H1 (cell line): ENCODE data around the gene EDEM2. TPM values are rescaled to one million over a fixed set of nuclear protein-coding genes. Genes with fewer than 3 reads are reported as not detected.

Experiments used
- CTCF ChIA-PET: fragments of 300-600 bp; sonication (Branson Sonifier 250); formaldehyde crosslinking; loops from one replicate; lab custom pipeline; 2021; ENCODE audit not compliant: partially characterized antibody; lab: Charles Lee
- POLR2A ChIA-PET: fragments of 300-600 bp; sonication (Branson Sonifier 250); formaldehyde crosslinking; loops from one replicate; lab custom pipeline; 2021; ENCODE audit warnings: inconsistent platforms; ENCODE audit not compliant: partially characterized antibody; lab: Charles Lee
- DNase-seq, 2 experiments: peaks; one replicate each; pipeline versions ENCODE4 v3.0.0 to v3.0.0-alpha.2; 2010 to 2022; ENCODE audit warnings: low spot score in 2 of 2, low read depth in 1 of 2, mixed read lengths in 1 of 2
- FAIRE-seq: peaks from 2 replicates; lab custom pipeline; 2011; peaks lifted over from hg19 to GRCh38; lab: Jason Lieb, UNC
- H2AFZ ChIP-seq: 2 replicates; pipeline ENCODE4 v1.8.1; 2012; ENCODE audit warnings: low read length, inconsistent platforms
- H2AK5ac ChIP-seq: 2 replicates; pipeline ENCODE4 v1.6.1; 2013; ENCODE audit warnings: low read depth, low read length
- H2BK120ac ChIP-seq: replicated peaks from 2 replicates; pipeline ENCODE3; 2013; ENCODE audit warnings: low read depth, low read length, inconsistent platforms
- H2BK12ac ChIP-seq: 2 replicates; pipeline ENCODE4 v1.6.1; 2013; ENCODE audit warnings: low read depth, low read length
- H2BK15ac ChIP-seq: 2 replicates; pipeline ENCODE4 v1.6.1; 2013; ENCODE audit warnings: low read length
- H2BK20ac ChIP-seq: 2 replicates; pipeline ENCODE4 v1.6.1; 2013; ENCODE audit warnings: low read length
- H2BK5ac ChIP-seq: 2 replicates; pipeline ENCODE4 v1.6.1; 2013; ENCODE audit warnings: low read depth, low read length
- H3K14ac ChIP-seq: 2 replicates; pipeline ENCODE4 v1.6.1; 2013; ENCODE audit warnings: inconsistent platforms; ENCODE audit not compliant: insufficient read length
- H3K18ac ChIP-seq: 2 replicates; pipeline ENCODE4 v1.6.1; 2013; ENCODE audit warnings: low read length; ENCODE audit errors: extremely low read depth
- H3K23ac ChIP-seq: 2 replicates; pipeline ENCODE4 v1.6.1; 2013; ENCODE audit warnings: inconsistent platforms; ENCODE audit not compliant: insufficient read length
- H3K23me2 ChIP-seq: 2 replicates; pipeline ENCODE4 v1.6.1; 2013; ENCODE audit warnings: low read depth, low read length
- H3K27ac ChIP-seq: 2 replicates; pipeline ENCODE4 v1.6.1; 2011; ENCODE audit warnings: low read depth, low read length, inconsistent platforms
- H3K27me3 ChIP-seq, 4 experiments: replicated peaks in 1 of 4; 1 replicate in 1 of 4; 2 replicates in 3 of 4; pipeline versions ENCODE4 v1.6.1 to v1.8.1; 2011 to 2013; ENCODE audit warnings: low read length in 3 of 4, mild to moderate bottlenecking in 3 of 4, inconsistent platforms in 2 of 4, mixed read lengths in 2 of 4, moderate library complexity in 1 of 4; ENCODE audit not compliant: control insufficient read depth in 3 of 4, insufficient read depth in 3 of 4; ENCODE audit errors: extremely low read depth in 1 of 4
- H3K36me3 ChIP-seq, 4 experiments: 2 replicates each; pipeline versions ENCODE4 v1.6.1 to v1.8.1; 2011 to 2013; ENCODE audit warnings: mild to moderate bottlenecking in 4 of 4, low read length in 3 of 4, moderate library complexity in 2 of 4, control low read depth in 1 of 4, inconsistent platforms in 1 of 4; ENCODE audit not compliant: insufficient read depth in 4 of 4, control insufficient read depth in 2 of 4
- H3K4ac ChIP-seq: replicated peaks from 2 replicates; pipeline ENCODE3; 2013; ENCODE audit warnings: low read length, low read depth, mixed read lengths, inconsistent platforms; ENCODE audit not compliant: insufficient read length
- H3K4me1 ChIP-seq, 4 experiments: replicated peaks in 1 of 4; 1 replicate in 1 of 4; 2 replicates in 3 of 4; pipeline versions ENCODE4 v1.6.1 to v1.8.1; 2011 to 2013; ENCODE audit warnings: low read length in 3 of 4, inconsistent platforms in 2 of 4, mixed read lengths in 1 of 4; ENCODE audit not compliant: insufficient read depth in 4 of 4, control insufficient read depth in 3 of 4
- H3K4me2 ChIP-seq, 2 experiments: 2 replicates each; pipeline versions ENCODE4 v1.6.1 to v1.8.1; 2011 to 2013; ENCODE audit warnings: low read depth in 2 of 2, low read length in 2 of 2, control low read depth in 1 of 2, inconsistent platforms in 1 of 2, mild to moderate bottlenecking in 1 of 2; ENCODE audit not compliant: insufficient read depth in 1 of 2
- H3K4me3 ChIP-seq, 4 experiments: fragments of 200-600, 300-600 bp in 1 of 4; sonication (generic), shearing (Covaris generic), sonication (Bioruptor Twin) in 1 of 4; 2 replicates each; pipeline versions ENCODE4 v1.5.1 to v1.8.1; 2011 to 2016; ENCODE audit warnings: low read length in 4 of 4, low read depth in 3 of 4, control low read depth in 2 of 4, inconsistent platforms in 2 of 4, mild to moderate bottlenecking in 2 of 4, mixed read lengths in 1 of 4, moderate library complexity in 1 of 4; ENCODE audit not compliant: insufficient read depth in 2 of 4; ENCODE audit errors: extremely low read depth in 1 of 4
- H3K56ac ChIP-seq: replicated peaks from 2 replicates; pipeline ENCODE3; 2013; ENCODE audit warnings: low read depth, mild to moderate bottlenecking, mixed read lengths, low read length, inconsistent platforms; ENCODE audit not compliant: insufficient read length
- H3K79me1 ChIP-seq: 2 replicates; pipeline ENCODE4 v1.6.1; 2013; ENCODE audit warnings: low read depth, low read length, control low read depth
- H3K79me2 ChIP-seq, 2 experiments: 2 replicates each; pipeline versions ENCODE4 v1.6.1 to v1.8.1; 2012 to 2013; ENCODE audit warnings: low read length in 2 of 2, mild to moderate bottlenecking in 2 of 2, inconsistent platforms in 1 of 2; ENCODE audit not compliant: insufficient read depth in 2 of 2, control insufficient read depth in 1 of 2
- H3K9ac ChIP-seq, 4 experiments: replicated peaks in 1 of 4; 1 replicate in 1 of 4; 2 replicates in 3 of 4; pipeline versions ENCODE4 v1.6.1 to v1.8.1; 2011 to 2013; ENCODE audit warnings: low read depth in 3 of 4, low read length in 3 of 4, control low read depth in 2 of 4, mild to moderate bottlenecking in 2 of 4, moderate library complexity in 2 of 4, inconsistent platforms in 1 of 4; ENCODE audit errors: extremely low read depth in 1 of 4
- H3K9me3 ChIP-seq, 2 experiments: 2 replicates each; pipeline versions ENCODE4 v1.6.1 to v1.8.1; 2012 to 2013; ENCODE audit warnings: mild to moderate bottlenecking in 2 of 2, moderate library complexity in 2 of 2, control low read depth in 1 of 2, inconsistent platforms in 1 of 2, low read depth in 1 of 2, low read length in 1 of 2, mixed read lengths in 1 of 2; ENCODE audit not compliant: insufficient read depth in 2 of 2
- H4K20me1 ChIP-seq, 2 experiments: replicated peaks in 1 of 2; 2 replicates each; pipeline versions ENCODE3 to v1.8.1; 2011 to 2013; ENCODE audit warnings: inconsistent platforms in 2 of 2, low read length in 2 of 2, mild to moderate bottlenecking in 1 of 2; ENCODE audit not compliant: insufficient read depth in 2 of 2, control insufficient read depth in 1 of 2
- H4K5ac ChIP-seq: 2 replicates; pipeline ENCODE4 v1.6.1; 2013; ENCODE audit warnings: low read length, low read depth, mixed read lengths, inconsistent platforms; ENCODE audit not compliant: insufficient read length
- H4K8ac ChIP-seq: 2 replicates; pipeline ENCODE4 v1.8.0; 2013; ENCODE audit warnings: mild to moderate bottlenecking, moderate library complexity, low read length, inconsistent platforms; ENCODE audit not compliant: insufficient read depth; ENCODE audit errors: extremely low read depth
- H4K91ac ChIP-seq: replicated peaks from 2 replicates; pipeline ENCODE3; 2013; ENCODE audit warnings: low read length, mixed read lengths, inconsistent platforms; ENCODE audit not compliant: insufficient read length
- EGR1 ChIP-seq: IDR thresholded peaks from 2 replicates; pipeline ENCODE4 v1.6.1; 2011; ENCODE audit warnings: low read depth, low read length, borderline replicate concordance
- EZH2 ChIP-seq: fragments of 200-600 bp; sonication (generic); IDR thresholded peaks from 2 replicates; pipeline ENCODE4 v1.7.1; 2012; ENCODE audit warnings: low read depth, mild to moderate bottlenecking, moderate library complexity, low read length, inconsistent platforms; ENCODE audit not compliant: severe bottlenecking
- HDAC2 ChIP-seq, 2 experiments: fragments of 300-600 bp in 1 of 2; sonication (generic) in 1 of 2; IDR thresholded peaks; 2 replicates each; pipeline ENCODE4 v1.6.1; 2011 to 2012; ENCODE audit warnings: low read depth in 2 of 2, low read length in 2 of 2, mild to moderate bottlenecking in 2 of 2, moderate library complexity in 2 of 2, borderline replicate concordance in 1 of 2, inconsistent platforms in 1 of 2
- JUN ChIP-seq: IDR thresholded peaks from 2 replicates; pipeline ENCODE4 v1.6.1; 2011; ENCODE audit warnings: low read depth, mild to moderate bottlenecking, improper control_type of control experiment, low read length
- KDM1A ChIP-seq: fragments of 200-600, 300-600 bp; sonication (generic); IDR thresholded peaks from 2 replicates; pipeline ENCODE4 v1.7.1; 2016; ENCODE audit warnings: mild to moderate bottlenecking, low read length, borderline replicate concordance
- KDM5A ChIP-seq: fragments of 200-600 bp; IDR thresholded peaks from 2 replicates; pipeline ENCODE4 v1.7.1; 2012; ENCODE audit warnings: mild to moderate bottlenecking, low read length, inconsistent platforms, mixed read lengths
- NANOG ChIP-seq: IDR thresholded peaks from 2 replicates; pipeline ENCODE4 v1.6.1; 2011; ENCODE audit warnings: low read length, low read depth, mild to moderate bottlenecking, inconsistent platforms; ENCODE audit not compliant: insufficient read depth, poor library complexity, severe bottlenecking
- POLR2A ChIP-seq, 2 experiments: IDR thresholded peaks; 1 replicate in 1 of 2; 2 replicates in 1 of 2; pipeline ENCODE4 v1.6.1; 2011; ENCODE audit warnings: low read depth in 2 of 2, low read length in 2 of 2, mild to moderate bottlenecking in 2 of 2; ENCODE audit errors: control extremely low read depth in 1 of 2
- RAD21 ChIP-seq, 2 experiments: IDR thresholded peaks in 1 of 2; conservative IDR thresholded peaks in 1 of 2; 2 replicates each; pipeline ENCODE4 v1.6.1; 2011; ENCODE audit warnings: low read depth in 2 of 2, low read length in 2 of 2, improper control_type of control experiment in 1 of 2, inconsistent platforms in 1 of 2, mild to moderate bottlenecking in 1 of 2, moderate library complexity in 1 of 2
- SIN3A ChIP-seq, 2 experiments: IDR thresholded peaks in 1 of 2; conservative IDR thresholded peaks in 1 of 2; 2 replicates each; pipeline ENCODE4 v1.6.1; 2011 to 2012; ENCODE audit warnings: low read length in 2 of 2, improper control_type of control experiment in 1 of 2, low read depth in 1 of 2, mild to moderate bottlenecking in 1 of 2
- SRF ChIP-seq: IDR thresholded peaks from 2 replicates; pipeline ENCODE4 v1.6.1; 2011; ENCODE audit warnings: mild to moderate bottlenecking, low read depth, low read length, moderate library complexity
- SUZ12 ChIP-seq: fragments of 200-600 bp; sonication (generic); IDR thresholded peaks from 2 replicates; pipeline ENCODE4 v1.6.1; 2012; ENCODE audit warnings: mild to moderate bottlenecking, inconsistent platforms, low read length, moderate library complexity, mixed read lengths
- polyA plus RNA-seq, 7 experiments: library from polyadenylated mRNA; depleted of rRNA in 3 of 7; stranded (reverse) in 5 of 7; unstranded in 2 of 7; fragments of >200 nt in 5 of 7; fragments of 200-250 nt in 2 of 7; gene quantifications; 1 replicate in 5 of 7; 2 replicates in 1 of 7; 4 replicates in 1 of 7; pipeline versions ENCODE4 v1.2.1 to v1.2.3, GENCODE V29; 2011 to 2013; ENCODE audit warnings: missing spikeins in 2 of 7, mixed read lengths in 2 of 7
- total RNA-seq: library from RNA; stranded (reverse); fragmentation: NEBNext Ultra II Directional; extraction: Animal tissue kit (Norgen Biotek cat#: 25700); gene quantifications from 2 replicates; pipeline ENCODE4 v1.2.1, GENCODE V29; 2021

EDEM2 gene
- total and polyA plus RNA-seq, 2 of the 8 experiments (the other 6 are each of a cell fraction or from before 2014, with no cell fraction given), result 15.2 to 19.6 TPM

DNA sequence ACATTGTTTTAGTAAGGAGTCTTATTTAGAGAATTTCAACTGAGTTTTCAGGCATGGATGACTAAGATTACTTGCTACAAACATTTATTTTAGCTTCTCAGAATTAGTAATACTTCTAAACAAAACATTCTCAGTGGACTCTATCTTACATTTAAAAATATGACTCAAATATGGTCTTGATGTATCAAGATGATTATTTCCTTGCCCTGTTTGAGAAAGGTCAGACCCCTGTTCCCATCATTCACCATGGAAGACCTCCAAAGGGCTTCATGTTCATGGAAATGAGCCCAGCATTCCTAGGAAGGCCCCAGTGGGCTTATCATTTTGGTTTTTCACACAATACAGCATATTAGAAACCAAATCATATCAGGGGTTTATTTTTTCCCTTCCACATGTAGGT is 29.9 kb downstream of the EDEM2 start:
- POLR2A ChIA-PET, result interaction anchor here (0.7 to 2.0 kb wide), 2 partner anchors 15 to 52 kb away, joined by 3 to 5 read pairs; no protein-coding TSS in a partner anchor
- CTCF ChIA-PET, result interaction anchor here (1.1 to 1.2 kb wide), 2 partner anchors 21 to 162 kb away, joined by 3 to 4 read pairs; no protein-coding TSS in a partner anchor

More for the DNA sequence above, 29.9 kb downstream of the EDEM2 start:
- Histone ChIP-seq H4K20me1 (no peaks in the 10 kb centered on the region), H3K27me3 (no peaks in the 10 kb centered on the region), H3K56ac (no peak overlapping the region), H3K4ac (no peak overlapping the region), H3K9ac (no peak overlapping the region), H3K14ac (no peak overlapping the region), H3K36me3 (peaks cover 7 to 34% (median 18%) of the 10 kb centered on the region in 4 experiments; a peak in 7 of 8 replicates), H3K4me2 (no peak overlapping the region), H2BK15ac (no peak overlapping the region), H3K4me1 (no peaks in the 10 kb centered on the region), H3K27ac (no peak overlapping the region), H3K18ac (no peak overlapping the region), H3K23me2 (no peaks in the 10 kb centered on the region), H4K91ac (no peak overlapping the region), H2AFZ (no peak overlapping the region), H3K9me3 (no peaks in the 10 kb centered on the region), H4K8ac (no peak overlapping the region), H3K79me2 (no peaks in the 10 kb centered on the region), H3K23ac (no peak overlapping the region), H4K5ac (no peak overlapping the region), H2AK5ac (no peak overlapping the region), H3K79me1 (no peaks in the 10 kb centered on the region), H2BK120ac (no peak overlapping the region), H2BK12ac (no peak overlapping the region), H3K4me3 (no peak overlapping the region), H2BK20ac (no peak overlapping the region), H2BK5ac (no peak overlapping the region)
- no peak for TF ChIP-seq SIN3A (conservative IDR thresholded peaks at IDR 0.05 in 1 of 2, IDR thresholded peaks at IDR 0.05 in 1 of 2; ENCODE audit: low read depth in 1 of 2, low read length in 2 of 2)
- no peak for TF ChIP-seq EGR1
- TF ChIP-seq RAD21 (IDR thresholded peaks at IDR 0.05 in 1 of 2, conservative IDR thresholded peaks at IDR 0.05 in 1 of 2; ENCODE audit: low read depth in 2 of 2, low read length in 2 of 2), result no peak
- TF ChIP-seq KDM1A, result no peak
- TF ChIP-seq EZH2, result no peak
- no peak for TF ChIP-seq HDAC2 (IDR thresholded peaks at IDR 0.05; ENCODE audit: borderline replicate concordance in 1 of 2, low read depth in 2 of 2, low read length in 2 of 2)
- no peak for TF ChIP-seq SRF
- TF ChIP-seq NANOG, result no peak
- TF ChIP-seq SUZ12, result no peak
- TF ChIP-seq KDM5A, result no peak
- TF ChIP-seq JUN, result no peak
- TF ChIP-seq POLR2A (IDR thresholded peaks at IDR 0.05; ENCODE audit: control extremely low read depth in 1 of 2, low read depth in 2 of 2, low read length in 2 of 2), result no peak
- no peak for FAIRE-seq
- DNase-seq, result no peak
